ENCODE data around the gene CR1L.
"Not testable (repeated sequence)": the region's sequence is repeated elsewhere in the genome, so short reads cannot be mapped to it uniquely, and the experiment has no call there.

The CR1L gene

GRCh38 chr1:207703712-207704111 is 58.8 kb downstream of the CR1L start:
- Histone ChIP-seq H3K9me3 (ENCODE audit: control insufficient read depth, insufficient read depth, low read depth, low read length) (no peaks in the 10 kb centered on the region), H3K4me3 (ENCODE audit: low read depth, low read length) (no peak overlapping the region), H3K36me3 (ENCODE audit: control insufficient read depth in 2 of 2, insufficient read depth in 1 of 2, low read length in 2 of 2) (no peaks in the 10 kb centered on the region), H3K4me1 (ENCODE audit: control insufficient read depth, insufficient read depth, low read length) (no peaks in the 10 kb centered on the region), H3K27ac (ENCODE audit: extremely low read depth, low read depth, low read length) (no peak overlapping the region)
- no peak for TF ChIP-seq ZNF404 (tag by site-specific recombination; IDR thresholded peaks at IDR 0.05)
- ChIA-PET CTCF (interaction anchor here (1.1 kb wide), 1 partner anchor 94 kb away, joined by 5 read pairs; no protein-coding TSS in a partner anchor), POLR2A (no interaction called here)

DNA sequence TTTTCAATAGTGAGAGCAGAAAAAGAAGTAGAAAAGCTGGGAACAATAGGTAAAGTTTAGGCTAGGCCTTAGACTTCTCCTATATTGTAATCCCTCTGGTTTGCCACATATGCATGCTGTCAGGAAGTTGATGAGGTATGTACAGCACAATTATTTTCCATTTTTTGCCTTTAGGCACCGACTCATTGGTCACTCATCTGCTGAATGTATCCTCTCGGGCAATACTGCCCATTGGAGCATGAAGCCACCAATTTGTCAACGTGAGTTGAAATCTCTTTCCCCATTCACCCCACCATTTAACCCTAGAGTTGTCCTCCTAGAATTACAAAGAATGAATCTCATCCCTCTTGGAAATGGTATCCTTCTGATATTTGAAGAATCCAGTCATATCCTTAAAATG is 63.1 kb downstream of the CR1L start:
- CTCF ChIA-PET, result interaction anchor here (0.7 to 4.7 kb wide), 3 partner anchors 9 to 921 kb away, joined by 3 to 19 read pairs (median 3); no protein-coding TSS in a partner anchor
- H3K9me3 ChIP-seq (ENCODE audit: control insufficient read depth, insufficient read depth, low read depth, low read length); POLR2A ChIA-PET; H3K4me3 ChIP-seq (ENCODE audit: low read depth, low read length); H3K36me3 ChIP-seq (ENCODE audit: control insufficient read depth in 2 of 2, insufficient read depth in 1 of 2, low read length in 2 of 2); H3K4me1 ChIP-seq (ENCODE audit: control insufficient read depth, insufficient read depth, low read length); H3K27ac ChIP-seq (ENCODE audit: extremely low read depth, low read depth, low read length): not testable (repeated sequence)

- TF ChIP-seq, protein P1, sequence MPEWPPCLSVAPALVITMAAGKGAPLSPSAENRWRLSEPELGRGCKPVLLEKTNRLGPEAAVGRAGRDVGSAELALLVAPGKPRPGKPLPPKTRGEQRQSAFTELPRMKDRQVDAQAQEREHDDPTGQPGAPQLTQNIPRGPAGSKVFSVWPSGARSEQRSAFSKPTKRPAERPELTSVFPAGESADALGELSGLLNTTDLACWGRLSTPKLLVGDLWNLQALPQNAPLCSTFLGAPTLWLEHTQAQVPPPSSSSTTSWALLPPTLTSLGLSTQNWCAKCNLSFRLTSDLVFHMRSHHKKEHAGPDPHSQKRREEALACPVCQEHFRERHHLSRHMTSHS (tag by site-specific recombination; IDR thresholded peaks at IDR 0.05), result no peak
- TF ChIP-seq ZNF433 (tag by site-specific recombination; IDR thresholded peaks at IDR 0.05; ENCODE audit: low read depth) (no peak), ZNF211 (tag by site-specific recombination; IDR thresholded peaks at IDR 0.05; ENCODE audit: low read depth) (no peak), SCRT2 (tag by site-specific recombination; IDR thresholded peaks at IDR 0.05) (0 out of 2 replicates have a peak, but pooled peaks have one; percentile 15), GLIS1 (tag by site-specific recombination; IDR thresholded peaks at IDR 0.05) (no peak), AEBP2 (tag by site-specific recombination; IDR thresholded peaks at IDR 0.05; ENCODE audit: borderline replicate concordance) (no peak)
- TF ChIP-seq, protein P2, sequence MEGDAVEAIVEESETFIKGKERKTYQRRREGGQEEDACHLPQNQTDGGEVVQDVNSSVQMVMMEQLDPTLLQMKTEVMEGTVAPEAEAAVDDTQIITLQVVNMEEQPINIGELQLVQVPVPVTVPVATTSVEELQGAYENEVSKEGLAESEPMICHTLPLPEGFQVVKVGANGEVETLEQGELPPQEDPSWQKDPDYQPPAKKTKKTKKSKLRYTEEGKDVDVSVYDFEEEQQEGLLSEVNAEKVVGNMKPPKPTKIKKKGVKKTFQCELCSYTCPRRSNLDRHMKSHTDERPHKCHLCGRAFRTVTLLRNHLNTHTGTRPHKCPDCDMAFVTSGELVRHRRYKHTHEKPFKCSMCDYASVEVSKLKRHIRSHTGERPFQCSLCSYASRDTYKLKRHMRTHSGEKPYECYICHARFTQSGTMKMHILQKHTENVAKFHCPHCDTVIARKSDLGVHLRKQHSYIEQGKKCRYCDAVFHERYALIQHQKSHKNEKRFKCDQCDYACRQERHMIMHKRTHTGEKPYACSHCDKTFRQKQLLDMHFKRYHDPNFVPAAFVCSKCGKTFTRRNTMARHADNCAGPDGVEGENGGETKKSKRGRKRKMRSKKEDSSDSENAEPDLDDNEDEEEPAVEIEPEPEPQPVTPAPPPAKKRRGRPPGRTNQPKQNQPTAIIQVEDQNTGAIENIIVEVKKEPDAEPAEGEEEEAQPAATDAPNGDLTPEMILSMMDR (tag by site-specific recombination; IDR thresholded peaks at IDR 0.05), result peak; percentile 23; the same call in 1 of the 2 replicates
- Histone ChIP-seq H3K4me3 (ENCODE audit: low read depth, low read length) (no peak overlapping the region), H3K4me1 (ENCODE audit: control insufficient read depth, insufficient read depth, low read length) (no peaks in the 10 kb centered on the region), H3K27ac (ENCODE audit: extremely low read depth, low read depth, low read length) (no peak overlapping the region), H3K9me3 (ENCODE audit: control insufficient read depth, insufficient read depth, low read depth, low read length) (no peaks in the 10 kb centered on the region), H3K36me3 (ENCODE audit: control insufficient read depth in 2 of 2, insufficient read depth in 1 of 2, low read length in 2 of 2) (no peaks in the 10 kb centered on the region)
- CTCF ChIA-PET, result interaction anchor here (0.6 to 4.7 kb wide), 5 partner anchors 13 to 164 kb away, joined by 3 to 30 read pairs (median 4); no protein-coding TSS in a partner anchor
- POLR2A ChIA-PET, result no interaction called here
Observed at GRCh38 chr1:207711285-207711684, 66.4 kb downstream of the CR1L start.

DNA sequence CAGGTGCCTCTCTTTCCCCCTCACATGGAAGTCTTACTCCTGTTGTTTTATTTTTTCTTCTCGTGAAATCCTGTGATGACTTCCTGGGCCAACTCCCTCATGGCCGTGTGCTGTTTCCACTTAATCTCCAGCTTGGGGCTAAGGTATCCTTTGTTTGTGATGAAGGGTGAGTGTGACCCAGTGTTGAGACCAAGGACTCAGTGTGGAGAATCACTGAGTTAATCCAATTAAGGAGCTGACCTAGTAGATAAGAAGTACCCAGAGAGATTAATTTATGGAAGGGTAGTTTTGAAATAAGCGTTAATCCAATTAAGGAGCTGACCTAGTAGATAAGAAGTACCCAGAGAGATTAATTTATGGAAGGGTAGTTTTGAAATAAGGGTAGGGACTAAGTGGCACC is 67.8 kb downstream of the CR1L start:
- H3K4me3 ChIP-seq (ENCODE audit: low read depth, low read length); H3K27ac ChIP-seq (ENCODE audit: extremely low read depth, low read depth, low read length); H3K36me3 ChIP-seq (ENCODE audit: control insufficient read depth in 2 of 2, insufficient read depth in 1 of 2, low read length in 2 of 2); POLR2A ChIA-PET; H3K4me1 ChIP-seq (ENCODE audit: control insufficient read depth, insufficient read depth, low read length); H3K9me3 ChIP-seq (ENCODE audit: control insufficient read depth, insufficient read depth, low read depth, low read length): not testable (repeated sequence)
- CTCF ChIA-PET, result interaction anchor here (0.6 to 4.6 kb wide), 4 partner anchors 15 to 233 kb away, joined by 3 to 30 read pairs (median 4); no protein-coding TSS in a partner anchor

DNA sequence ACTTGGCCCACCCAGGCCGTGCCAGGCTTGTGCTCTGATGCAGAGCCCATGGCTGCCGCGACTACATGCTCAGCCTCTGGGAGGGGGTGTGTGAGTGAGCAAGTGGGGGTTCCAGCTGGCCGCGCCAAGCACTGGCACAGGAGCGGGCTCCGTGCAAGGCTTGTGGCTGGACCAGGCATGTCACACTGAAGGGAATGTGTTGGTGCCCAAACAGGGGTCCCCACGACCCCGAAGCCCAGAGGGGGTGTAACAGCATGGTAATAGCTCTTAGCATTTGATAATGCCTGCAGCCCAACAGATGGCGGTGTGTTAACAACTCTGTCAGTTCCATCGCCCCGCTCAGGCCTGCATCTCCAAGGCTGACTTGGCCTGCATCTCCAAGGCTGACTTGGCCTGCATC is 68.6 kb downstream of the CR1L start:
- H3K4me1 ChIP-seq (ENCODE audit: control insufficient read depth, insufficient read depth, low read length), result no peaks in the 10 kb centered on the region
- TF ChIP-seq ZNF473 (tag by site-specific recombination; IDR thresholded peaks at IDR 0.05) (no peak), ZNF843 (tag by site-specific recombination; IDR thresholded peaks at IDR 0.05) (no peak), ZNF10 (tag by site-specific recombination; IDR thresholded peaks at IDR 0.05) (no peak)
- POLR2A ChIA-PET, result no interaction called here
- no peaks in the 10 kb centered on the region for H3K36me3 ChIP-seq (ENCODE audit: control insufficient read depth in 2 of 2, insufficient read depth in 1 of 2, low read length in 2 of 2)
- H3K9me3 ChIP-seq (ENCODE audit: control insufficient read depth, insufficient read depth, low read depth, low read length), result no peaks in the 10 kb centered on the region
- H3K4me3 ChIP-seq (ENCODE audit: low read depth, low read length), result no peak overlapping the region
- CTCF ChIA-PET, result interaction anchor here (0.7 to 4.6 kb wide), 4 partner anchors 15 to 261 kb away, joined by 3 to 30 read pairs (median 4); no protein-coding TSS in a partner anchor
- no peak overlapping the region for H3K27ac ChIP-seq (ENCODE audit: extremely low read depth, low read depth, low read length)
